TTC549 (cell line): ENCODE measurements around the gene OR2A42.
"Not testable (repeated sequence)": the region's sequence is repeated elsewhere in the genome, so short reads cannot be mapped to it uniquely, and the experiment has no call there.

ENCODE experiments used
- FAIRE-seq: peaks from 2 replicates; lab custom pipeline; 2012; peaks lifted over from hg19 to GRCh38; lab: Jason Lieb, UNC

OR2A42 gene, protein sequence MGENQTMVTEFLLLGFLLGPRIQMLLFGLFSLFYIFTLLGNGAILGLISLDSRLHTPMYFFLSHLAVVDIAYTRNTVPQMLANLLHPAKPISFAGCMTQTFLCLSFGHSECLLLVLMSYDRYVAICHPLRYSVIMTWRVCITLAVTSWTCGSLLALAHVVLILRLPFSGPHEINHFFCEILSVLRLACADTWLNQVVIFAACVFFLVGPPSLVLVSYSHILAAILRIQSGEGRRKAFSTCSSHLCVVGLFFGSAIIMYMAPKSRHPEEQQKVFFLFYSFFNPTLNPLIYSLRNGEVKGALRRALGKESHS

GRCh38 chr7:144239365-144239764, at the start of gene OR2A42:
Gene OR2A42, minus strand, starts transcription at chr7:144239605. Its CDS starts 6,762 bp downstream, at chr7:144232843.
- FAIRE-seq: not testable (repeated sequence)

- FAIRE-seq: not testable (repeated sequence)
These were observed 47.9 kb upstream of the OR2A42 start for GRCh38 chr7:144287171-144287784.

DNA sequence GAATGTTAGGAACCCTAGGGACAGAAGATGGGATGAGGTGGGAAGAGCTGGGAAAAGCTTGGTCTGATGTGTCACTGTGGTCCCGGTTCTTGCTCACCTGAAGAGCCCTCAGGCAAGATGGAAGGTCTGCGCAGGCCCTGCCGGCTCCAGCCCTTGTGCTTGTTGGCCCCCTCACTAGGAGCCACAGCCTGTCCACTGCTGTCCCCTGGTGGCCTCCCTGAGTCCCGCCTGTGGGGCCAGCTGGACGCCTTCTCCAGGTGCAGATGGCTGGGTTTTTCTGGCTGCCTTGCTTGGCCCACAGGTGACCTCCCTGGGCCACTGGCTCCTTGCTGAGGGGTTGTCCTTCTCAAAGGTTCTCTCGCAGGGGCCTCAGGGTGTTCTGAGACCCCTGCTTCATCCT, 44.3 kb upstream of the OR2A42 start:
- FAIRE-seq: not testable (repeated sequence)

GRCh38 chr7:144282490-144282889, 43.1 kb upstream of the OR2A42 start:
- not testable (repeated sequence) for FAIRE-seq

- FAIRE-seq: not testable (repeated sequence)
These were observed 42.6 kb upstream of the OR2A42 start for GRCh38 chr7:144281981-144282380.

GRCh38 chr7:144280010-144280409, 40.6 kb upstream of the OR2A42 start:
- not testable (repeated sequence) for FAIRE-seq

DNA sequence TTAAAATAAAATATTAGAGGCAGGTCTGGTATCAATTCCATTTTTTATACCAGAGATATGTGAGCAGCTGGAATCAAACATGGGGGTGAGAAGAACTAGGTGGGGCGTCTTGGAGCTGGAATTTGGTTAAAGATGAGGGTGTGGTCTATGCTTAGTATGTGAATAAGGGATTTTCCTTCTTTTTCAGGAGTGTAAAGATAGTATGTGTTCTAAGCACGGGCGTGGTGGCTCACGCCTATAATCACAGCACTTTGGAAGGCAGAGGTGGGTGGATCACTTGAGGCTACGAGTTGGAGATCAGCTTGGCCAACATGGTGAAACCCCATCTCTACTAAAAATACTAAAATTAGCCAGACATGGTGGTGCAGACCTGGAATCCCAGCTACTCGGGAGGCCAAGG, 35.9 kb upstream of the OR2A42 start:
- not testable (repeated sequence) for FAIRE-seq

GRCh38 chr7:144269188-144269587, 29.8 kb upstream of the OR2A42 start, which contains the start of gene CTAGE8:
Gene CTAGE8, minus strand, starts transcription at chr7:144269288. Its CDS starts 38 bp downstream, at chr7:144269250.
- not testable (repeated sequence) for FAIRE-seq

DNA sequence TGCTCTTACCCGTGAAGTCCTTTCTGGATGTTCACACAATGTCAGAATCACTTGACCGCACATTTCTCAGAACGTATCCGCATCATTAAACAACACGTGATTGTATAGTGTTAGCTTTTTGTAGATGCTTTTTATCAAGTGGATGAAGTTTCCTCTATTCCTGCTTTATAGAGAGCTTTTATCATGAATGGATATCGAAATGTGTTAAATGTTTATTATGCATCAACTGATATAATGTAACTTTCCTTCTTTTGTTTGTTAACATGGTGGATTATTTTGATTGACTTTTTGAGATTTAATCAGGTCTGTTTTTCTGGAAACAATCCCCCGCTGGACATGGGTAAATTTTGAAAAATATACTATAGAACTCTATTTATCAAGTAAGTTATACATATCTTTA, 25.3 kb upstream of the OR2A42 start, which contains the start of gene OR2A7:
Gene OR2A7 (minus strand): TSS at position 101 of the 400 bp plus-strand sequence. CDS start 5,164 bp downstream, outside the sequence.
- not testable (repeated sequence) for FAIRE-seq

DNA sequence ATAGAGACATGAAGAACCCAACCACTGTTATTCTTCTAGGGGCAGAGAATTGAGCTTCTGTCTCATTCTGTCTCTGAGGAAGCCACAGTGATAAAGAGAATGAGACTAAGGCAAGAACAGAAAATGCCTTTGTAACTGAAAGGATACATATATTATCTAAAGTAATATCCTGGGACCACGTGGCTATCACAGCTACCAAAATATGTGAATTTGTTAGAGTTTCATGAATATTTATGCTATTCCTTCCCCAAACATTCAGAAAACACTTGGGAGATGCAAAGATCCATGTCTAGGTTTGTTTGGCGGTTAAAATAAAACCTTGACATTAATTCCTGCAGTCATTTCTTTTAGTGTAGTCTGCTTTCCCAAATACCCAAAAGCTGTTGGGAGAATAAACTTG, 22.7 kb upstream of the OR2A42 start:
- FAIRE-seq: not testable (repeated sequence)

- FAIRE-seq: not testable (repeated sequence)
These were observed 19.7 kb upstream of the OR2A42 start for GRCh38 chr7:144259067-144259466.

DNA sequence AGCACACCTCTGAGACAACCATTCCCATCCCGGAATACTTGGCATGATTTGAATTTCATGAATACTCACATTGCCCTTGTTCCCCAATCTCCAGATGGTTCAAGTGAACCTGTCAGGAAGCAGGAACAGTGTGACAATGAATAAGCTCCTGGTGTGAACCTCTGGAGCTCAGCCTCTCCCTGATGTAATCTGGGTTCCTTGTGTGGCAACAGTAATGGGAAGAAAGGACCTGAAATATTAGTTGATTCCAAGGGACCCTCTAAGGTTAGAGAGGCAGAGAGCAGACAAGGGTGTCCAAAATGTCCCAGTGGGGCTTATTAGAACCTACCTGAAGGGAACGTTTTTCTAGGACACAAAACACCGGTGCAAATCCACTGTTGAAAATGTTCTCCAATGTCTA, 16.7 kb upstream of the OR2A42 start:
- no peak for FAIRE-seq

- FAIRE-seq: no peak
These were observed 16.1 kb upstream of the OR2A42 start for GRCh38 chr7:144255471-144255897.

DNA sequence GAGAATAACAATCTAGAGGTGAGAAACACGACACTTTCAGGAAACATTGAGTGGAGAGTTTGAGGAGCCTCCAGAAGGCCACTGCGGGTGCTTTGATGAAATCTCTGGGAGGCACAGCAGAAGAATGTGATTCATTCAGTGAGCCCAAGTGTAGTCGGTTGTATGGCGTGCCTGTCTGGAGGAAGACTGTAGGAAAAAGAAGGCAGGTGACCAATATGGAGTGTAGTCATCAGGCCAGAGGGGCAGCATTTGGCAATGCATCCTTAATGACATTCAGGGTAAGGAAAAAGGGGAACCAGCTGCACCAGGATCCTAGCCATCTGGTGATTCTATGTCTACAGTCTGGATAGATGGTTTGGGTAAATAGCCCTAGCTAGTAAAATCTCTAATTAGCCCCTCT, 12.9 kb upstream of the OR2A42 start:
- not testable (repeated sequence) for FAIRE-seq

DNA sequence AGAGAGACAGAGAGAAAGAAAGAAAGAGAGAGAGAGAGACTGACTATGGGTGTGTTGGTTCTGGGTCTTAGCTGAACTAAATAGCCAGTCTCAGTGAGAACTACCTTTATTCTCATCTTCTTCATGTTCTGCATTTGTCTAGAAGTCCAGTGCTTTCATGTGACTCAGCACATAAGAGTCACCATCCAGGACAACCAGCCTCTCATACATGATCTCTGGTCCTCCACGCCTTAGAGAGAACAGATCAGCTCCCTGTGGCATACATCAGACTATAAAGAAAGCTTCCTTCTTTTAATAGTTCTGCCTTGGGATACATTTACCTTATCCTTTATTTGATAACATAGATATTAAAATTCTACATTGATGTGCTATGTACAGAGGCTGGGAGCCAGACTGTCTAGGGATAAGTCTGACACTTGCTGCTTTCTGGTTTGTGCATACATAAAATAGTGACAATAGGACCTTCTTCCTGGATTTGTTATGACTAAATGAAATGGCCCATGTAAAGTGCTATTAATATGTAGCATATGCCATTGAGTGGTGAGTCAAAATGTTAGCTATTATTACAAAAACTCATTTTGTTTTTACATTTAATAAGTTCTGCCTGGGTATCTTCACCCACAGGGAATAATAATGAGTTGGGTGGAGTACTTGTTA, 8.4 kb upstream of the OR2A42 start:
- not testable (repeated sequence) for FAIRE-seq

DNA sequence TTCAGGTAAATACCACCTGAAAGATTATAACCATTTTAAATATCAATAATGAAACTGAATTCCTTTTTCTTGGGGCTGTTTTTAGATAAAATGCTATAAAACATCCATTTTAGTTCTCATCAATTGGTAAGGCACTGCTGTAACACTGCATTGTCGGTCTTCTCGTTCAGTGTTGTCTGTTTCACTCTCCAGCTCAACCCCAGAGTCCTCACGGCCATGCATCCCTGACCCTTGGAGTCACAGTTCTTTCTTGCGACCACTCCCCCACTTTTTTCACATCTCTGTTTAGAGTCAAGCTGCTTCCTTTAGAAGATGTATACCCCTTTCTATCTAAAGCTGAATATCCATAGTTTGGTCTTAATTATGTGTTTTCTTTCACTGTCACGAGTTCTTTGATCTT, 7.6 kb upstream of the OR2A42 start:
- FAIRE-seq: not testable (repeated sequence)

- not testable (repeated sequence) for FAIRE-seq
These were observed 6.0 kb upstream of the OR2A42 start for GRCh38 chr7:144245372-144245771.

DNA sequence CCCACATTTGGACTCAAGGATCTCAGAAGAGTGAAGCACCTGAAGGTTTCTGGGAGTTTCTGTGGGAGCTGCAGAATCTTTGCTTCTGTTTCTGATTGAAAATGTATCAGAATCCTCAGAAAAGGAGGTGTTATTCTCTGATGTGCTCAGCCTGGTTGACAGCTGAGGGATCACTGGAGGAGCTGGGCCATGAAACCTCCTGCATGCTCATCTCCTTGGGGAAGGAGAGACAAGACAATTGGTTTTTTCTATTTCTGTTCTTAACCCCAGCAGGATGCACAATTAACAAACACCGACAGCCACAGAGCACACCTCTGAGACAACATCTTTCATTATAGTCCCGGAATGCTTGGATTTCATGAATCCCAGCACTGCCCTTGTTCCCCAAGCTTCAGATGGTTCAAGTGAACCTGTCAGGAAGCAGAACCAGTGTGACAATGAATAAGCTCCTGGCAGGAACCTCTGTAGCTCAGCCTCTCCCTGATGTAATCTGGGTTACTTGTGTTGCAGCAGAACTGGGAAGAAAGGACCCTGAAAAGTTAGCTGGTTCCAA, 799 bp downstream of the OR2A42 start:
- FAIRE-seq: not testable (repeated sequence)

- FAIRE-seq: not testable (repeated sequence)
These were observed 6.4 kb downstream of the OR2A42 start for GRCh38 chr7:144233039-144233438.

- FAIRE-seq: not testable (repeated sequence)
These were observed 8.4 kb downstream of the OR2A42 start for GRCh38 chr7:144231027-144231426.

DNA sequence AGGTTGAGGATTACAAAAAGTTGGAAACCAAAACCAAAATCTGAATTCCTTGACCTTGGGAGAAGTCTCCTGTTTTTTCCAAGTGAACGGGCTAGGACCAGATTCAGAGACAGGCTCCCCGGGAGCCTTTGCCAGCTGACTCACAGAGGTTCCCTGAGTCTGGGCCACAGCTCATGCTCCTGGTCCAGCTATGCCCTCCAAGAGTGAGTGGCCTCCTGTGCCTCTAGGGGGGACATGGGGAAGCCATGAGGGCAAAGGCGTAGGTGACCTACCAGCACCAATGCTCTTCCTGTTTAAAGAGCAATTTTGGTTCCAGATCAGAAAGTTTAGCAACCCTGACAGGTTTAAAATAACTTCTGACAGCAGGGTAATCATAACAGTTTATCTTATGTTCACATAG, 10.6 kb downstream of the OR2A42 start:
- not testable (repeated sequence) for FAIRE-seq

DNA sequence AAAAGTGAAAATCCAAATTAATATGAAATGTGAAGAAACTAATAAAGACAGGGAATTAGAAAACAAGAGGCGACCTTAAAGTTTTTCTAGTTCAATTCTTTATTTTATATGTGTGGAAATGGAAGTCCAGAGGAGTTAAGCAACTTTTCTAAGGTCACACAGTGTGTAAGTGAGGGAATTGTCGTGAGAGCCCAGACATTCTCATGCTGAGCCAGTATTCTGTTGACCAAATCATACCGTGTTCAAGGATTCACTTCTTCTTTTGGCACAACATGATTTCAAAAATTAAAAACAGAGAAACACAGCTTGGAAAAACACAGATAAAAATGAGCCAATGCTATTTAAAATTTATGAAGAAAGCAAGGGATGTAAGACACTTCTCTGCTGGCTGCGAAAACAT, 12.5 kb downstream of the OR2A42 start:
- FAIRE-seq: not testable (repeated sequence)
